Amygdala (tissue), 56 donors: Measurements from ENCODE around the gene MBD5.
A peak's percentile ranks its signal among the peaks of the same experiment; 100 is the strongest.

Source experiments
- DNase-seq, 56 donors: peaks; one replicate each; lab custom pipeline; 2025; lab: John Stamatoyannopoulos, UW

The MBD5 gene

GRCh38 chr2:148430101-148430500, 409.2 kb downstream of the MBD5 start:
- DNase-seq: no peak

DNA sequence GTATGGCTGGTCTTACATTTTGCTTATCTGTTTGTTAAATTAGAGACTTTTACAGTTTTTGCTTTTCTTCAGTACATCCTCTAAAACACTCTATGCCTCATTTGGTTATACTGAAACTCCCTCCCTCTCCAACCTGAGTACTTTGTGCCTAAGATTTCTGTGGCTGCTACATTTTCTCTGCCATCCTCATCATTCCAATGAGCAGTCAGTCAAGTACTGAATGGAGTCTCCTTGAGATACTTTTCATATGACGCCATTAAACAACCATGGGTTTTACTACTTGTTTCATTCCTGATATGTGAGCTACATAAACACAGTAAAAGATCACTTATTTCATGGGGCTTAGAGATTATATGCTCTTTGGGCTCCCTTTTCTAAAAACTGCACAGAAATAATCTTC, 427.0 kb downstream of the MBD5 start:
- DNase-seq: no peak

- no peak for DNase-seq
Observed at GRCh38 chr2:148450531-148450930, 429.6 kb downstream of the MBD5 start.

- no peak for DNase-seq
Observed at GRCh38 chr2:148451046-148451445, 430.2 kb downstream of the MBD5 start.

- no peak for DNase-seq
Observed at GRCh38 chr2:148455791-148456190, 434.9 kb downstream of the MBD5 start.

DNA sequence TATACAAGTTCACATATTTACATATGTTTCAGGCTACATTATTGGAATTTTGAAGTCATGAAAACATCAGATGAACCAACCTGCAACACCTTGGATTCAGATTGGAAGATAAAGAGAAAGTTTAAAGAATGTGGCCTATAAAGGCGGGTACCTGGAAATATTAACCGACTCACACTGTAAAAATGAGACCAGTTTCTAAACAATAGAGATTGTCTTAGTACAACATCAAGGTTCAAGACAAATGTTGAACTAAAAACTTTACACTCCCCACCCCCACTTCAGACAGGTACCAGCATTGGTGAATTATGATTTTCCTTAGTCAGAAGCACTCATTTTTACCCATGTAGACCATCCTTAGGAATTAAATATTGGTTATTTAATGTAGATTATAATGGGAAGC, 437.3 kb downstream of the MBD5 start:
- no peak for DNase-seq

- DNase-seq: no peak
Observed at GRCh38 chr2:148459377-148459778, 438.5 kb downstream of the MBD5 start.

DNA sequence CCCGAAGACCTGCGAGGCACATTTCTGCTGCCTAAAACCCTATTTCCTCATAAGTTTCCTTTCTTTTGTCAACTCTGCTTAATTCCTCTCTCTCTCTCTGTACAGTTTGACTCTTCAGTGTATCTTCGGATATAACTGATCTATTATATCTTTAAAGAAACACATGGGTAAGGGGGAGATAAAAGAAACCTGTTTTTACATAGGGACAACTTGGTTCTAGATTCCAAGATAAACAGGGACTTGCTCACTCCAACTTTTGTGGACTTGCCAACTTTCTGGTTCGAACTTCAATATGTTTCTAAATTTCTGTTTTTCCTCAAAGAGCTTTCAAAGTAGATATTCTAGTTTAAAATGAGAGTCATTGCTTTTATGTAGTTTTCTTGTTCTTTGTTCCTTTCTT, 441.0 kb downstream of the MBD5 start:
- no peak for DNase-seq

GRCh38 chr2:148475626-148476025, 454.7 kb downstream of the MBD5 start:
- DNase-seq: no peak

- DNase-seq: no peak
Observed at GRCh38 chr2:148479398-148479797, 458.5 kb downstream of the MBD5 start.

- peak in 2 of 56 donors; percentile 2 to 6 for DNase-seq
Observed at GRCh38 chr2:148483665-148484064, 462.8 kb downstream of the MBD5 start.

- DNase-seq: no peak
Observed at GRCh38 chr2:148484066-148484465, 463.2 kb downstream of the MBD5 start.

DNA sequence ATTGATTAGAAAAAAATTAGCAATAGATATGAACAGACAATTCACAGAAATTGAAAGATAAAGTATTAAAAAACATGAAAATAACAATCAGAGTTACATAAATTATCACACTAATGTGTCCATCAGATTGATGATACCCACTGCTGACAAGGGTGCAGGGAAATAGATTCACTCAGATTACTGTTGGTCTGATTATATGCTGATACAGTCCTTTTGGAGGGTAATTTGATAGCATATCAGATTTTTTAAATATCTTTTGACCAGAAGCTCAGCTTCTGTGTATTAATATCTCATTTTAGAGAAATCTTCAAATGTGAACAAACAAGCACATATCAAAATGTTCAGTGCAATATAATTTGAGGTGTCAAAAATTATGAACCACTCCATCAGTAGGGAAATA, 465.8 kb downstream of the MBD5 start:
- no peak for DNase-seq

DNA sequence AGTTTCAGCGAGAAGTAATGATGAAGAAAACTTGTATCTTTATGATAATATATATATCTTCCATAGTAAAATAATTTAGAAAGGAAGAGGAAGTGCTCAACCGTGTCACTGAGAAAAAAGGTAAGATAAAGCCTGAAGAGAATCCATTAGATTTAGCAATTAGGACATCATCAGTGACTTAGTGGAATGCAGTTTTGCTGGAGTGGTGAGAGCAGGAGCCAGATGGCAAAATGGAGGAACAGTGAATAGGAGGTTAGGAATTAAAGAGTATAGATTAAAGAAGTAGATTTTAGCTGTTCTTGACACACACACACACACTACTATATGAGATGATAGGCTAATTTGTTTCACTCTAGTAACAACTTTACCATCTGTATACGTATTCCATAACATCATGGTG, 466.5 kb downstream of the MBD5 start:
- DNase-seq: no peak

- DNase-seq: no peak
Observed at GRCh38 chr2:148490840-148491439, 470.0 kb downstream of the MBD5 start.

DNA sequence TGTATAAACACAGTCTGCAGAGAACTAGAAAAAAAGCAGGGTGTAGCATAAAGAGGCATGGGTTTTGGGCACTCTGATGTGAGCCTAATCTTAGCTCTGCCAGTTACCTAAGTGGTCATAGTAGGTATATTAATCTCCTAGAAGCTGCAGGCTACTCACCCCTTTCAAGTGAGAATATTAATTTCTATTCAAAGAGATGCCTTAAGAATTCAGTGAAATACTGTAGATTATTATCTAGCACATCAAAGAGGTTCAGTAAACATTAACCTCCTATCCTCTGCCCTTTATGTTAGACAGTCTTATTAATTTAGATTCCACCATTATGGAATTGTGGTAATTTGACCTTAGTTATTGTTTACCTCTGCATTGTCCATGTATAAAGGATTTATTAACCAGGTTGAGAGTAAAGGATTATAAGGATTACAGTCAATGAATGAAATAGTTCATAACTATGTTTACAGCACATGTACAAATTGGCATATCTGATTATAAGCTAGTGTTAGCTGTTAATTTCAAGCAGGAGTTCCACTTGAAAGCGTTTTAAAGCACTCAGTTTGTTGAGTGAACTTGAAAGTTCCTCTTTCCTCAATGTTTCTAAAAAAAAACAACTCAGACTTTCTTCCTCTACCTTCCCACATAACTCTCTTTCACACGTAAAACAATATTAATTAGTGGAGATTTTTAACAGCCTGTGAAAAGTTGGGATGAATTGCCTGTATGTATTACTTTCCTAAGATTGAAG, 473.1 kb downstream of the MBD5 start:
- DNase-seq: no peak

DNA sequence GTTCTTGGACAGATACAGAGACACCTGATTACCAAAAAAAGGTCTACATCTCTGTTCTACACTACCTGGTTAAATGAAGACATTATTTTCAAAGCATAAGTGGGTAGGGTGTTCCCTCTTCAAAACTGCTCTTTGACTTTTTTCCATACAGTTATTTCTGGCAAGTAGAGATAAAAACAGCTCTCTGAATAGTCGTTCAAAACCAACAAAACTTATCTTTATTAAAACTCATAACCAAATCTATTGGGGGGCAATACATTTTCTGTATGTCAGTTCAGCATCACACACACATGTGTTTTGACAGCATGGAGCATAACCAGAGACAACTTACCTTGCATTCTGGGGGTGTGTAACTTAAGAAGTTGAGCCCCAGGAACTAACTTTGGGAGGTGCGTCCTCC, 474.7 kb downstream of the MBD5 start:
- no peak for DNase-seq

GRCh38 chr2:148501545-148501944, 480.7 kb downstream of the MBD5 start:
- DNase-seq: no peak

DNA sequence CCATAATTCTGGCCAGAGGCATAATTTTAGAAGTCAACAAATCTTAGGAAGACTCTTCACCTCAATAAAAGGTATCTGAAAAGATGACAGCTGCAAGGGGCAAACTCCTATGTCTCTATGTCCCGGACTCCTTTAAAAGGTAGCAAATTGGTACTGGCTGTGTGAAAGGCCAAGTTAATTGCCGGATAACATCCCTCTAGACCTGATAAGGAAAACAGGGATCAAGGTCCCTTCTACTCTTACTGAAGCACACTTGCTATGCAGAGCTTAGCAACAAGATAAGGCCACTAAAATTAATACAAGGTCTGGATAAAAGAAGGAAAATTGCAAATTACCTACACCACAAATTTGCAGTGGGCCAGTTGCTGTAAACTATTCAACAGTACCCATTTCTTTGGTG, 482.6 kb downstream of the MBD5 start:
- no peak for DNase-seq

DNA sequence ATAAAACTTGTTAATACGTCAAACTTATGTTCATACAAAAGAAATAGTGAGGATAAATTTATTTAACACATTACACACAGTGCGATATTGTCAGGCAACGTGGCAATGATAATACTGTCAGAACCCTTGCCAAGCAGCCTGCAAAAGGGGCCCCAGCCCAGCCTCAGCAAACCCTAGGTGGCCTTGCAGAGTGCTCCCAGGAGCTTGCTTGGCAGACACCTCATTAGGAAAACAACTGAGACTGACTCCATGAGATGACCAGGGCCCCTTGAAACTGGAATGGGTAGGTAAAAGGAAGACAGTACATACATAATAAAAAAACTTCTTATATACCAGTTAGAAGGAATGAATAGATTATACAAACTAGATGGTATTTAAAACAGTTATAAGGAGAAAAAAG, 487.1 kb downstream of the MBD5 start:
- DNase-seq: no peak

- DNase-seq: no peak
Observed at GRCh38 chr2:148508878-148509287, 488.0 kb downstream of the MBD5 start.

GRCh38 chr2:148509288-148509902, 488.5 kb downstream of the MBD5 start:
- DNase-seq: peak in 51 of 56 donors; percentile 8 to 82 (median 53)
